ENCODE results near the gene CTPS1.

GRCh38 chr1:40984066-40984465, 4.6 kb downstream of the CTPS1 start:
- no peak for TF ChIP-seq CTCF (optimal IDR thresholded peaks at IDR 0.05 in 1 of 3, IDR thresholded peaks at IDR 0.05 in 1 of 3, conservative IDR thresholded peaks at IDR 0.05 in 1 of 3; ENCODE audit: extremely low read depth in 1 of 3, insufficient read depth in 2 of 3, low read length in 3 of 3)
- no peak for TF ChIP-seq EZH2 (IDR thresholded peaks at IDR 0.05; ENCODE audit: low read length)

Measured in keratinocyte (primary cell).